Measurements from ENCODE around the gene RCOR1. TPM values are rescaled to one million over a fixed set of nuclear protein-coding genes. Genes with fewer than 3 reads are reported as not detected.

RCOR1 gene
- total and polyA plus RNA-seq, 10 donors = 3.7 to 30.6 (median 21.1) TPM

DNA sequence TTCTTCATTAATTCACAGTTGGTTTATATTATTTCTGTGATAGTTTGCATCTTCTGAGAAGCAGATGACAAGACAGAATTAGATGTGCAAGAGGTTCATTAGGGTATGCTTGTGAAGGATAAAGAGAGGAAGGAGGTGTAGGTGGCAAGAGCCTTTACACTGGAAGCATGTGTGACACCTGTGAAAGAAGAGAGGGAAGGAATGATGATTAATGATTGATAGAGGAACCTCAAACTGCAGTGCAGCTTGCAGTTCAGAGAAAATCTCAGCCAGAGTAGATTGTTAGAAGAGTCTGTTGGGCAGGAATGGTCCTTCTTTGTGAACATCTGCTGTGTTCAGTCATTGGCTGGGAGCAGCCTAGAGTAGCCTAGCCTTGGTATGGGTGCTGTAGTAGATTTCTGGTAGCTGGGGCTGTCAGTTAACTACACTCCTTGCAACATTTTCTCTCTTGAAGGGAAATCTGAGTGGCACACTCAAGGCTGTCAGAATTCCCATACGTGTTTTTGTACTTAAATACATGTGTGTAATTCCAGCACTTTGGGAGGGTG, 9.0 kb downstream of the RCOR1 start:
- Histone ChIP-seq H3K27ac (no peak overlapping the region), H3K27me3 (replicated peaks in 1 of 7) (no peaks in the 10 kb centered on the region), H3K36me3 (peaks cover 0 to 32% (median 0%) of the 10 kb centered on the region in 6 donors), H3K4me3 (no peak overlapping the region), H3K9me3 (no peaks in the 10 kb centered on the region), H3K4me1 (peaks cover 3 to 77% (median 37%) of the 10 kb centered on the region in 6 donors)
- 91 to 100% (median 100%) methylated on average over 1 of the region's 1 CpG for WGBS, 5 donors
- TF ChIP-seq, protein P1, sequence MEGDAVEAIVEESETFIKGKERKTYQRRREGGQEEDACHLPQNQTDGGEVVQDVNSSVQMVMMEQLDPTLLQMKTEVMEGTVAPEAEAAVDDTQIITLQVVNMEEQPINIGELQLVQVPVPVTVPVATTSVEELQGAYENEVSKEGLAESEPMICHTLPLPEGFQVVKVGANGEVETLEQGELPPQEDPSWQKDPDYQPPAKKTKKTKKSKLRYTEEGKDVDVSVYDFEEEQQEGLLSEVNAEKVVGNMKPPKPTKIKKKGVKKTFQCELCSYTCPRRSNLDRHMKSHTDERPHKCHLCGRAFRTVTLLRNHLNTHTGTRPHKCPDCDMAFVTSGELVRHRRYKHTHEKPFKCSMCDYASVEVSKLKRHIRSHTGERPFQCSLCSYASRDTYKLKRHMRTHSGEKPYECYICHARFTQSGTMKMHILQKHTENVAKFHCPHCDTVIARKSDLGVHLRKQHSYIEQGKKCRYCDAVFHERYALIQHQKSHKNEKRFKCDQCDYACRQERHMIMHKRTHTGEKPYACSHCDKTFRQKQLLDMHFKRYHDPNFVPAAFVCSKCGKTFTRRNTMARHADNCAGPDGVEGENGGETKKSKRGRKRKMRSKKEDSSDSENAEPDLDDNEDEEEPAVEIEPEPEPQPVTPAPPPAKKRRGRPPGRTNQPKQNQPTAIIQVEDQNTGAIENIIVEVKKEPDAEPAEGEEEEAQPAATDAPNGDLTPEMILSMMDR (IDR thresholded peaks at IDR 0.05 in 8 of 11, conservative IDR thresholded peaks at IDR 0.05 in 3 of 11) = no peak
- TF ChIP-seq POLR2A (IDR thresholded peaks at IDR 0.05) (no peak), POLR2AphosphoS5 (IDR thresholded peaks at IDR 0.05) (no peak)
- intact Hi-C loops (cut with DNase I; ENCODE audit: low total_unique reads) = no loop called here
- DNase-seq = no peak

DNA sequence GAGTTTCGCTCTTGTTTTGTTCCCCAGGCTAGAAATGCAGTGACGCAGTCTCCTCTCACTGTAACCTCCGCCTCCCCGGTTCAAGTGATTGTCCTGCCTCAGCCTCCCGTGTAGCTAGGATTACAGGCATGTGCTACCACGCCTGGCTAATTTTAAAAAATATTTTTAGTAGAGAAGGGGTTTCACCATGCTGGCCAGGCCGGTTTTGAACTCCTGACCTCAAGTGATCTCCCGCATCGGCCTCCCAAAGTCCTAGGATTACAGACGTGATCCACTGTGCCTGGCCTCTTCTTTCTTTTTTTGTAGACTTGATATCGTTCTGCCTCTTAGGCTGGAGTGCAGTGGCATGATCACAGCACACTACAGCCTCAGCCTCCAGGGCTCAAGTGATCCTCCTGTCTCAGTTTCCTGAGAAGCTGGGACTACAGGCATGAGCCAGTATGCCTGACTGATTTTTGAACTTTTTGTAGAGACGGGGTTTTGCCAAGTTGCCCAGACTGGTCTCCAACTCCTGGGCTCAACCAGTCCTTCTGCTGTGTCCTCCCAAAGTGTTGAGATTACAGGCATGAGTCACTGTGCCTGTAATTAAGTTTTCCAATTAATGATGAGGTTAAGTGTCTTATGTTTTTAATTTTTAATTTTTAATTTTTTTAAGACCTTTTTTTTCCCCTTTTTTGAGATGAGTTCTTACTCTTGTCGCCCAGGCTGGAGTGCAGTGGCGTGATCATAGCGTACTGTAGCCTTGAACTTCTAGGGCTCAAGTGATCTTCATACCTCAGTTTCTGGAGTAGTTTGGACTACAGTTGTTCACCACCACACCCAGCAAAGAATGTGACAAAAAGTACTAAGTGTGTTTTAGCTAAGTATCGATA, 10.2 kb downstream of the RCOR1 start:
- TF ChIP-seq, protein P1 (IDR thresholded peaks at IDR 0.05 in 8 of 11, conservative IDR thresholded peaks at IDR 0.05 in 3 of 11) = no peak
- no peak for TF ChIP-seq POLR2AphosphoS5 (IDR thresholded peaks at IDR 0.05)
- no peak for TF ChIP-seq POLR2A (IDR thresholded peaks at IDR 0.05)
- H3K4me3 ChIP-seq = no peak overlapping the region
- intact Hi-C loops (cut with DNase I; ENCODE audit: low total_unique reads) = no loop called here

DNA sequence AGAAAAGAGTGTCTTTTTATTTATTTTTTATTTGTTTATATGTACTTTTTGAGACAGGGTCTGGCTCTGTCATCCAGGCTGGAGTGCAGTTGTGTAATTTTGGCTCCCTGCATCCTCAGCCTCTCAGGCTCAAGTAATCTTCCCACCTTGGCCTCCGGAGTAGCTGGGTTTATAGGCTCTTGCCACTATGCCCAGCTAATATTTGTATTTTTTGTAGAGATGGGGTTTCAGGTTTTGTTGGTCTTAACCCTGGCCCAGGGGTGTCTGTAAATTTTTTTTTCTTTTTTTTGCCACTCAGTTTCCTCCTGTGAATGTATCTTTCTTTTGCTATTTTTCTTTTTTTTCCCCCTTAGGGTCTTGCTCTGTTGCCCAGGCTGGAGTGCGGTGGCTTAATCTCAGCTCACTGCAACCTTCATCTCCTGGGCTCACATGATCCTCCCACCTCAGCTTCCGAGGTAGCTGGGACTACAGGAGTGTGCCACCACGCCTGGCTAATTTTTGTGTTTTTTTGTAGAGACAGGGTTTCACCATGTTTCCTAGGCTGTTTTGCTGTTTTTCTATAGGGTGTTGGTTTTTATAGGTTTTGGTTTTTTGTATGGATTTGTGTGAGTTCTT, 11.0 kb downstream of the RCOR1 start:
- Histone ChIP-seq H3K36me3 (peaks cover 0 to 18% (median 0%) of the 10 kb centered on the region in 6 donors), H3K4me1 (peaks cover 8 to 95% (median 39%) of the 10 kb centered on the region in 6 donors), H3K9me3 (no peaks in the 10 kb centered on the region), H3K4me3 (no peak overlapping the region), H3K27me3 (replicated peaks in 1 of 7) (no peaks in the 10 kb centered on the region), H3K27ac (no peak overlapping the region)
- no peak for DNase-seq
- WGBS, 5 donors = 72 to 85% (median 83%) methylated on average over 4 of the region's 4 CpGs
- intact Hi-C loops (cut with DNase I; ENCODE audit: low total_unique reads) = no loop called here
- TF ChIP-seq, protein P1 (IDR thresholded peaks at IDR 0.05 in 8 of 11, conservative IDR thresholded peaks at IDR 0.05 in 3 of 11) = no peak
- TF ChIP-seq POLR2AphosphoS5 (IDR thresholded peaks at IDR 0.05) (no peak), POLR2A (IDR thresholded peaks at IDR 0.05) (no peak)

More for the DNA sequence above, 10.2 kb downstream of the RCOR1 start:
- H3K4me1 ChIP-seq = peaks cover 7 to 87% (median 37%) of the 10 kb centered on the region in 6 donors
- WGBS, 5 donors = 84 to 86% (median 85%) methylated on average over 16 of the region's 16 CpGs
- no peak for DNase-seq
- peaks cover 0 to 24% (median 0%) of the 10 kb centered on the region in 6 donors for H3K36me3 ChIP-seq
- no peaks in the 10 kb centered on the region for H3K27me3 ChIP-seq (replicated peaks in 1 of 7)
- no peaks in the 10 kb centered on the region for H3K9me3 ChIP-seq
- H3K27ac ChIP-seq = no peak overlapping the region

DNA sequence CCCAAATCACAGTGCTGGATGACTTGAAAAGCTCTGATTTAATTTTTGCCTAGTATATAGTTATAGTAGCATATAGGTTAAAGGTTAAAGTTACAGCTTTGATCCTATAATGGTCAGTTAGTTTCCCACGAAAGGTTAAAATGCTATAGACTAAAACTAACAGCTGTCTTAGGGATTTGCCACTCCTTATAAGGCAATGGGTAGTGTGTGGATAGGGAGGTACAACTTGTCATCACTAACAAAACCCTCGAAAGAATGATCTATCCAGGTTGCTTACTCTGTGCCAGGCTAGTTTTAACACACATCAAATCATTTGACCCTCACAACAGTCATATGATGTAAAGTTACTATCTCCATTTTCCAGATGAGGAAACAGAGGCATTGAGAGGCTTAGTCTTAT, 11.7 kb downstream of the RCOR1 start:
- no peak overlapping the region for H3K4me3 ChIP-seq
- H3K4me1 ChIP-seq = peaks cover 8 to 93% (median 39%) of the 10 kb centered on the region in 6 donors
- intact Hi-C loops (cut with DNase I; ENCODE audit: low total_unique reads) = no loop called here
- no peaks in the 10 kb centered on the region for H3K9me3 ChIP-seq
- TF ChIP-seq POLR2AphosphoS5 (IDR thresholded peaks at IDR 0.05) (no peak), POLR2A (IDR thresholded peaks at IDR 0.05) (no peak)
- TF ChIP-seq, protein P1 (IDR thresholded peaks at IDR 0.05 in 8 of 11, conservative IDR thresholded peaks at IDR 0.05 in 3 of 11) = no peak
- no peak overlapping the region for H3K27ac ChIP-seq
- no peaks in the 10 kb centered on the region for H3K27me3 ChIP-seq (replicated peaks in 1 of 7)
- WGBS, 5 donors = 81 to 97% (median 92%) methylated on average over 2 of the region's 2 CpGs
- H3K36me3 ChIP-seq = peaks cover 0 to 14% (median 0%) of the 10 kb centered on the region in 6 donors
- no peak for DNase-seq
